Tibial artery (tissue), 4 donors: ENCODE data around the gene SNX20.
A peak's percentile ranks its signal among the peaks of the same experiment; 100 is the strongest.

Experiments
- DNase-seq, 2 donors: peaks; one replicate each; pipeline ENCODE4 v3.0.0-alpha.2; 2019
- H3K27ac ChIP-seq, 2 donors: fragments of 200-600 bp; sonication (generic) in 1 of 2; 1 replicate in 1 of 2; 2 replicates in 1 of 2; pipeline ENCODE4 v1.5.1; 2018 to 2019; ENCODE audit warnings: mild to moderate bottlenecking in 1 of 2
- H3K27me3 ChIP-seq, 2 donors: fragments of 200-600 bp; sonication (generic) in 1 of 2; one replicate each; pipeline versions ENCODE4 v1.5.1 to v1.6.0; 2016 to 2019
- H3K36me3 ChIP-seq, 3 donors: fragments of 200-600 bp; sonication (generic) in 2 of 3; one replicate each; pipeline ENCODE4 v1.5.1; 2016 to 2019; ENCODE audit warnings: mild to moderate bottlenecking in 2 of 3
- H3K4me1 ChIP-seq, 4 donors: fragments of 200-600 bp; sonication (generic) in 2 of 4; 1 replicate in 3 of 4; 2 replicates in 1 of 4; pipeline ENCODE4 v1.5.1; 2016 to 2019
- H3K4me3 ChIP-seq, 2 donors: fragments of 200-600 bp; sonication (generic) in 1 of 2; 1 replicate in 1 of 2; 2 replicates in 1 of 2; pipeline ENCODE4 v1.5.1; 2018 to 2019; ENCODE audit warnings: mild to moderate bottlenecking in 2 of 2
- H3K9me3 ChIP-seq, 3 donors: fragments of 200-600 bp; sonication (generic) in 1 of 3; one replicate each; pipeline ENCODE4 v1.5.1; 2016 to 2019
- CTCF ChIP-seq, 2 experiments: fragments of 200-600 bp in 1 of 2; fragments of 450-650 bp in 1 of 2; IDR thresholded peaks; one replicate each; pipeline ENCODE4 v1.5.1; 2017 to 2019; ENCODE audit warnings: antibody characterized with exemption in 2 of 2, mild to moderate bottlenecking in 1 of 2, moderate library complexity in 1 of 2
- intact Hi-C: fragments of 100-400 bp; cut with DNase I; formaldehyde crosslinking; loops from one replicate; pipeline ENCODE4 v1.15.0; 2023; ENCODE audit warnings: low total_unique reads

SNX20 gene

GRCh38 chr16:50642349-50642748 is 38.8 kb downstream of the SNX20 start:
- H3K4me3 ChIP-seq: no peak overlapping the region
- DNase-seq: no peak
- H3K27ac ChIP-seq: peak overlapping the region in 1 of 2 donors; percentile 5
- no peaks in the 10 kb centered on the region for H3K9me3 ChIP-seq
- H3K4me1 ChIP-seq: peaks cover 0 to 25% (median 7%) of the 10 kb centered on the region in 4 donors
- peaks cover 0 to 9% (median 8%) of the 10 kb centered on the region in 3 donors for H3K36me3 ChIP-seq
- H3K27me3 ChIP-seq: no peaks in the 10 kb centered on the region
- TF ChIP-seq CTCF (IDR thresholded peaks at IDR 0.05): no peak
- intact Hi-C loops: no loop called here

GRCh38 chr16:50641818-50642187 is 39.3 kb downstream of the SNX20 start:
- peaks cover 0 to 11% (median 9%) of the 10 kb centered on the region in 3 donors for H3K36me3 ChIP-seq
- peaks cover 0 to 25% (median 7%) of the 10 kb centered on the region in 4 donors for H3K4me1 ChIP-seq
- H3K27ac ChIP-seq: no peak overlapping the region
- H3K4me3 ChIP-seq: no peak overlapping the region
- intact Hi-C loops: no loop called here
- TF ChIP-seq CTCF (IDR thresholded peaks at IDR 0.05): no peak
- H3K9me3 ChIP-seq: no peaks in the 10 kb centered on the region
- H3K27me3 ChIP-seq: no peaks in the 10 kb centered on the region
- DNase-seq: no peak

GRCh38 chr16:50640919-50641817 is 39.9 kb downstream of the SNX20 start:
- H3K4me1 ChIP-seq: peaks cover 0 to 25% (median 7%) of the 10 kb centered on the region in 4 donors
- H3K9me3 ChIP-seq: no peaks in the 10 kb centered on the region
- H3K27ac ChIP-seq: no peak overlapping the region
- TF ChIP-seq CTCF (IDR thresholded peaks at IDR 0.05): no peak
- peaks cover 0 to 11% (median 9%) of the 10 kb centered on the region in 3 donors for H3K36me3 ChIP-seq
- H3K27me3 ChIP-seq: no peaks in the 10 kb centered on the region
- intact Hi-C loops: no loop called here
- no peak for DNase-seq
- no peak overlapping the region for H3K4me3 ChIP-seq

- Histone ChIP-seq H3K9me3 (no peaks in the 10 kb centered on the region), H3K36me3 (peaks cover 0 to 11% (median 9%) of the 10 kb centered on the region in 3 donors), H3K27ac (no peak overlapping the region), H3K4me3 (no peak overlapping the region), H3K4me1 (peaks cover 0 to 26% (median 7%) of the 10 kb centered on the region in 4 donors), H3K27me3 (no peaks in the 10 kb centered on the region)
- DNase-seq: no peak
- intact Hi-C loops: no loop called here
- TF ChIP-seq CTCF (IDR thresholded peaks at IDR 0.05): no peak
These were observed 40.7 kb downstream of the SNX20 start for GRCh38 chr16:50640391-50640790.

GRCh38 chr16:50638816-50639670 is 42.1 kb downstream of the SNX20 start:
- H3K4me3 ChIP-seq: no peak overlapping the region
- H3K9me3 ChIP-seq: no peaks in the 10 kb centered on the region
- peaks cover 0 to 25% (median 4%) of the 10 kb centered on the region in 4 donors for H3K4me1 ChIP-seq
- TF ChIP-seq CTCF (IDR thresholded peaks at IDR 0.05): no peak
- intact Hi-C loops: no loop called here
- DNase-seq: no peak
- H3K27ac ChIP-seq: no peak overlapping the region
- peaks cover 4 to 15% (median 11%) of the 10 kb centered on the region in 3 donors for H3K36me3 ChIP-seq
- H3K27me3 ChIP-seq: no peaks in the 10 kb centered on the region
